IPS-NIHi7 (cell line): ENCODE data around the gene QRFPR.
"Not testable (repeated sequence)": the region's sequence is repeated elsewhere in the genome, so short reads cannot be mapped to it uniquely, and the experiment has no call there.

Experiments
- DNase-seq: peaks from one replicate; pipeline ENCODE4 v3.0.0; 2012; ENCODE audit warnings: mixed read lengths; ENCODE audit errors: extremely low spot score

Gene QRFPR

DNA sequence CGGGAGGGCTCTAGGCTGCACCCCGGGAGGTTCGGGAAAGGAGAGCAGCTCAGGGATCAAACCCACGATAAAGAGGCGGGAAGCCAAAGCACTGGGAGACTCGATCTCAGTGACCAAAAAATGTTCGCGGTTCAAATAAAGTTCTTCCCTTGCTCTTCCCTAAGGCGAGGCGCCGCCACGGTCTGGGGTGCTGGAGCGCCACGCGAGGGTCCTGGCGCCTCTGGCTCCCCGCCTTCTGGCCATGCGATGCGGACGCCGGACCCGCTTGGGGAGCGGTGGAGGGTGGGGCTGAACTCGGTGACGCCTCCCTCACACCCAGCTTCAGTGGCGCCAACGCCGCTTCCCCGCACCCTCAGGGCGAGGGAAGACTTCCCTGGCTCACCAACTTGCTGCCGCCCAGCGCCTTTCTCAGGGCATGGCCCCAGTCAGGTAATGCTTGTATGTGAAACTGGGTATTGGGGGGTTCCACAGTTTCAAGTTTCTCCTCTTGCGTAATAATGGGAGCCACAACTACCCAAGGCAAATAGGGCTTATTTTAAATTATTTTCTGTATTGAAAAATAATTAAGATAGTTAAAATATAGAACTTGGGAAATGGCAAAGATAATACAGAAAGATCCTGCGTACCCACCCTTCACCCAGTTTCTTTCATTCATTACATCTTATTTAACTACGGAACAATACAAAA lies at the start of gene QRFPR:
TSS of gene QRFPR (minus strand) at position 243 of the 687 bp plus-strand sequence. CDS start 371 bp downstream, outside the sequence.
- peak; percentile 71 for DNase-seq

DNA sequence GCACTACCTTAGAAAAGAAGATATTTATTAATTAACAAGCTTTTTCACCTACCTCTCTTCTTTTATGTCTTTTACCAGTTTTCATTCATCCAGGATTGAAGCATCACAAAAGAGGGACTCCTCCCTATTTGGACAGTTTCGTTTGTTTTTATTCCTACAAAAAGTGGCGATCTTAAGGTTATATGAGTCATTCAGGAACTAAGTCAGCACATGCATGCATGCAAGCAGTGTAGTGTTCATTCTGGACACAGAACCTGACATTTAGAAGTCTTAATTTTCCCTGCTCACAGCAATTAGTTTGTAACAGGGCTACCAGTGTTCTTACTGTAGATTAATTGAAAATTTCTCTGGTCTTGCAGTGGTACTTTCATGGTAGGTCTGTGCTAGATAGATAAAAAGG lies 47.9 kb upstream of the QRFPR start:
- DNase-seq: no peak

DNA sequence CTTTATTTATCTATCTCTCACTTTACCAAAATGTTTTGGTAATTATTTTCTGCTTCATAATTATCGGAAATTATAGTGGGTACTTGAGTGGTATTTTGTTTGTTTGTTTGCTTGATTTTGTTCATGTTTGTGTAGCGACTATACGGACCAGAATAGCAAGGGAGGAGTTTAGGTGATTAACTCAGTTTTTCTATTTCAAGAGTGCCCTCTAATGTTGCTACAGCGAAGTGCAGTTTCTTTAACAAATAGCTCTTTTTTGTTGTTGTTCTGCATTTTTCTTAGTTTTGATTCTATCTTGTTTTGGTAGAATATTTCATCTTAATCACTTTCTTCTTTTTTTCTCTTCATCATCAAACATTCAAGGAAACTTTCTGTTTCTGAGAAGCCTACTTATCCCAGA lies 40.8 kb upstream of the QRFPR start:
- DNase-seq: peak; percentile 38

DNA sequence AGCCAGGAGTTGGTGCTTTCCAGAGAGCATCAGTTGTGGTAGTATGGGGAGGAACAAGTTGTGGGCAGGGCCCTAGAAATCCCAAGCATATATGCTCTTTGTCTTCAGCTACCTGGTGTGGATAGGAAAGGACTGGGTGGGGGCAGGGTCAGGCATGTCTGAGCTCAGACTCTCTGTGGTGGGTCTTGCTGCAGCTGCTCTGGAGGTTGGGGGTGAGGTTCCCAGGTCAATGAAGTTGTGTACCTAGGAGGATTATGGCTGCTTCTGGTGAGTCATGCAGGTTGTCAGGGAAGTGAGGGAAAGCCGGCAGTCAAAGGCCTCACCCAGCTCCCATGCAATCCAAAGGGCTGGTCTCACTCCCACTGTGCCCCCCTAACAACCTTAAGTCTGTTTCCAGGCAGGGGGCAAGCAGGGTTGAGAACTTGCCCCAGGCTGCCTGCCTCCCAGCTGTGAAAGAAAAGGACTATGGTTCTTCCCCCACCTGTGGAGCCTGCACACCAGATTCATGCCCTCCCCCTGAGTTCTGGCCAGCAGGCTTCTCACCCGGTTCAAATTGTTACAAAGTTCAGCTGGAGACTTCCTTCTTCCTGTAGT lies 30.4 kb upstream of the QRFPR start:
- DNase-seq: peak; percentile 19

DNA sequence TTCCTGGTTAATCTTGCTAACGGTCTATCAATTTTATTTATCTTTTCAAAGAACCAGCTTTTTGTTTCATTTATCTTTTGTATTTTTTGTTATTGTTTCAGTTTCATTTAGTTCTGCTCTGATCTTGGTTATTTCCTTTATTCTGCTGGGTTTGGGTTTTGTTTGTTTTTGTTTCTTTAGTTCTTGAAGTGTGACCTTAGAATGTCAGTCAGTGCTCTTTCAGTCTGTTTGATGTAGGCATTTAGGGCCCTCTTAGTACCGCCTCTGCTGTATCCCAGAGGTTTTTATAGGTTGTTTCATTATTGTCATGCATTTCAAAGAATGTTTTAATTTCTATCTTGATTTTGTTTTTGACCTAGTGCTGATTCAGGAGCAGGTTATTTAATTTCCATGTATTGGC lies 27.7 kb upstream of the QRFPR start:
- DNase-seq: not testable (repeated sequence)

DNA sequence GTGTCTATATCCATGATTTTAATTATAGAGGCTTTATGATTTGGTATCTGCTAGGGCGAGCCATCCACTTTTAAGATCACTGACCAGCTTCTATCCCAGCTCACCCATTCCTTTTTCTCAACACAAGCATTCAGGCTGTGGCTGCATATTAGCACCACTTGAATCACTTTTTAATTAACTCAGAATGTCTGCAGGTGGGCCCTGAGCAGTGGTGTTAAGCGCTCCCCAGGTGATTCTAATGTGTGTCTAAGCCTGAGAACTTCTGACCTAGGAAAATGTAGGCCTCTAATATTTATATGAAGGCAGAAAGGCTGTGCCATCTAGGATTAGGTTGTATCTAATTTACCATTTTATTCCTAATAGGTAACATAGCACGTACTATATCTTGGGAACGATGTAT lies 19.8 kb upstream of the QRFPR start:
- no peak for DNase-seq

DNA sequence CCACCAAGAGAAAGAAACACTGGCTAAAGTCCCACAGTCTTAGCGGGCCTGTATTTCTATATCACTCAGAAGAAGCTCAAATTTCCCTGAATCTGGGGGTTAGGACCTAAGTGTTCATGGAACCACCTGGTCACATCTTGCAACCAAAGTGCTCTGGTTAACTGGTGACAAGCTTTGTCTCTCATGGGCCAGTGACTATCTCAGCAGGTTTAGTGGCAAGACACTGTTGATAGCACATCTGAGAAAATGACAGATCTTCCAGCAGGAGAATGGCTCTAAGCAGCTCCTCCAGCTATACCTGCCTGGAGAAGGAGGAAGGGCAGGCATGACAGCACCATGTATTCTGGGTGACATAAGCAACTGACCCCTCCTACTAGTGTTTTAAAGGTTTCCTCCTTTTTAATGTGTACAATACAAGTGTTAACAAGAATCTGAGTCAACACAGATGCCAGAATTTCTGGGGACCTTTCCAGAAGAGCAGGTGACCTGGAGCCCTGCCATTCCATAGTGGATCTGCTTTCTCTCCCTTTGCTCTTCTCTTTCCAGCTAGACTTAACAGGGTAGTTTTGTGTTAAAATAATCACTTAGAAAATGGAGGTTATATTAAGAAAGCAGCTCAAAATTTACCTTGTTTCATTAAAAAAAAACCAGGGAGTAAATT lies 17.3 kb upstream of the QRFPR start:
- DNase-seq: no peak

DNA sequence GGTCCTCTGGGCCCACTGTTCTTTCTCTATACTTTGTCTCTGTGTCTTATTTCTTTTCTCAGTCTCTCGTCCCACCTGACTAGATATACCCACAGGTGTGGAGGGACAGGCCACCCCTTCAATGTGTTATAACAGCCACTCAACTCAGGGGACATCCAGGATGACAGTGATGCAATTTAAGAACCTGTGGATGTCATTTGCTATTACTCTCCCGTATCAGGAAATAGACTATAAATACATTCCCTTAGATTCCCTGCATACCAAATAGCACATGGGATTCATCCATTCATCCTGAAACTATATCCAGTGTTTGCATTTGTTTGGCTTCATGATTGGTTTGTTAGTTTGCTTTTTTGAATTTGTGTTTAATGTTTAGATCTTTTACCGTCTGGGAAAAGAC lies 16.6 kb upstream of the QRFPR start:
- DNase-seq: no peak

DNA sequence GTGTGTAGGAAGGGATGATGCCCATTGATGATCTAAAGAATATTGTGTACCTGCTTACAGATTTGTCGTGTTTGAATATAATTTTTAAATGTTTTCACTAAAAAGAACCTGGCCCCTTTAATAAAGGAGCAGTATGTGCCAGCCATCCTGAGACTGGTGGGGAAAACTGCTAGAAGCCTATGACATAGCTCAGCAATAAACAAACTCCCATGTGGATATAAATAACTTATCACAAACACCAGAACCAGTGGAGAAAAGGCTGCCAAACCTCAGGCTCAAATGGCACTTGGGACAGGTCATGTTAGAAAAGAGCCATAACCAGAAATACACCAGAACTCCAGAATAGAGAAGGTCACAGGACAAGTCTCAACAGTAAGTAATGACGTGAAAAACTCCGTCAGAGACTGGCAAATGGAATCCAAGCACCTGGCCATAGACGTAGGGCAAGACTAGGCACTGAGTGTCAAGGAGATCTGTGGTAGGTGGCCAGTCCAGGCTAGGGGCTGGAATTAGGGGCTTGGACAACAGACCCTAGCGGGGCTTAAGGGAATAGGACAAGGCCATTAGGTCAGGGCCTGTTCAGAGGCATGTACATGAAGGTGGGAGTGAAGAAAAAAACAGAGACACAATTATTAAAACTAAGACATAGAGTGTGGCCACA lies 11.7 kb upstream of the QRFPR start:
- no peak for DNase-seq

DNA sequence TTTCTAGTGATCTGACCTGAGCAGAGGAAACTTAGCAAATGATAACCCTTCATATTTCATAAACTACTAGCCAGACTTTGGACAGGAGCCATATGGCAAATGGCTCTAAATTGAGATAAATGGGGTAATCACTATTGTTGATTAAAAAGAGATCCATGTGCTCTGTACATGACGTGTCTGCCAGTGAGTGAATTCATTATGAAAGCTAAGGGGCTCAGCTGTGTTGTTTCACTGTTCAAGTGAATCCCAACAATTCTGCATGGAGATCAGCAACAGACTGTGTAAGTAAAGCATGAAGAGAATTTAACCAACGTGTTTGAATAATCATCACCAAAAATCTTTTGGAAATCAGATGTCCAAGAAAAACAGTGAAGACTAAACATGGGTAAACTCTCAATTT lies 9.5 kb upstream of the QRFPR start:
- DNase-seq: no peak

DNA sequence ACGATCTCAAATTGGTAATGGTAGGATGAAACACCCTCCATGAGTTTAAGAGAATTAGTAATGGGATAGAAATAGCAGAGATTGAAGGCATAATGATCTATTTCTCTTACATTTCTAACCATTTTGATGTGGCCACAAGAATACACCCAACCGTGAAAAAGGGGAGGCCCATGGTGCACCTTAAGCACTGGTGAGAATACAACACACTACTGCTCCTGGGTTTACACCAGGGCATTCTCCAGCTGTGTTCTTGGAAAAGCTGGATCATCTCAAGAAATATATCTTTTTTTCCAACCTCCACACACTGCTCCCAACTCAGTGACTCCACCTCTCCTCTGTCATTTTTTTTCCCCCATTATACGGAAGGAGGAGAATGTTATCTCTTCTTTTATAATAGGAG lies 1.5 kb downstream of the QRFPR start:
- DNase-seq: no peak

DNA sequence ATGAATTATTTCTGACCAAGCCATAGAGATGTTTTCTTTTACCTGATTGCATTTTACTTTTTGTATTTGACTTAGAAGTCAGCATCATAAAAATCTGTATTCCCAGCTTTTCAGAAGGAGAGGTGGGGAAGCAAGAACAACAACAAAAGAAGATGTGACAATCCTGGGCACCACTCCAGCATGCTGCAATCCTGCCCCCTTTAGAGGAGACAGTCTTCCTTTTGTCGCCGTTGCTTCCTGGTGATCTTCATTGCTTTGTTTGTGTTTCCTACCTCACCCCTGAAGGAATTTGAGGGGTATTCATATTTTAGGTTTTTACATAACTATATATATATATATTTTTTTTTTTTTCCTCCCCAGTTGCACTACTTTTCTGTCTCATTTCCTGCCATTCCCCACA lies 3.7 kb downstream of the QRFPR start:
- DNase-seq: no peak

DNA sequence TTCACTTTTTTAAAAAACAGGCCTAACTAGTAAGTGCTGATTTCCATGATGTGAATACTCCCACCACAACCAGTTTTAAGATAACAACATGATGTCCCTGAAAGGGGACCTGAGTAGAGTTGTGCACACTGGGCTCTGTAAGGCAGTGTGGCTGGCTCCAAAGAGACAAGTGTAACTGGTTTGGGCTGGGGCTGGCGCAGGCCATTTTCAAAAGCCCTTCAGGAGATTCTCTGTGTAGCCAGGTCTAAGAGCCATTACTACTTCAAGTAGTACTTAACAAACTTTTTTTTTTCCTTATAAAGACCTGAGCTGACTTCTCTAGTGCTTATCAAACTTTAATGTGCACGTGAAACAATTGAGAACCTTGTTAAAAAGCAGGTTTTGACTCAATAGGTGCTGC lies 4.3 kb downstream of the QRFPR start:
- DNase-seq: no peak

DNA sequence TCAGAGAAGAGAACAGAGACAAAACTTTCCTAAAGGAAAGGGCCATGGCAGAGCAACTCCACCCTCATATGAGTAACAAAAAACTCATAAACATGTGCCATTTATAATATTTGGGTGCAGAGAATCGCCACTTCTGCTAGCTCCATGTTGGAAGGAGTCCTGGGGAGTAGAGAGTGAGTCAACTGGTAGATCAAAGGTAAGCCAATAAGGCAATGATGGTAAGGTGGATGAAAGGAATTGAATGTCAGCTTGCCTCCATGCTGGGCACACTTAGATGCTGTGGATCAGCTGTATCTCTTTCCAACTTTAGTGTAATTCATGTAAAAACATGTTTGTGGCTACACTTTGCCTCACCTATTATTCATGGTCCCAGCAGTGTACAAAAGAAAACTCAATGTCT lies 4.7 kb downstream of the QRFPR start:
- no peak for DNase-seq

DNA sequence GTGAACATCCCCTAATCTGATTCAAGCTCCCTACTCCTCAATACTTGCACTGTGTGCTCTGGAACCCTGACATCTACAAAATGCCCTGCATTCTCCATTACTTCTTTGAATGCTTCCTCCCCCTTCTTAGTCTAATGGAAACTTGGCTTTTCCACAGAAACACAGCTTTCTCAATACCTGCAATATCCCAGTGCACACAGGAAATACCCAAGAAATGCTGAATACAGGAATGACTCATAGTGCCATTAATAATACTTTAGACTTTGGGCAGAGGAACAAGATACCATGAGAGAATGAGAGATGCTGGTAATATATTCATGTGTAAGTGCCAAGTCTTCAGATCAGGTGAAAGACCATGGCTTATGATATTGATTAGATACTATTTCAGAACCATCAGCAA lies 5.6 kb downstream of the QRFPR start:
- DNase-seq: no peak

DNA sequence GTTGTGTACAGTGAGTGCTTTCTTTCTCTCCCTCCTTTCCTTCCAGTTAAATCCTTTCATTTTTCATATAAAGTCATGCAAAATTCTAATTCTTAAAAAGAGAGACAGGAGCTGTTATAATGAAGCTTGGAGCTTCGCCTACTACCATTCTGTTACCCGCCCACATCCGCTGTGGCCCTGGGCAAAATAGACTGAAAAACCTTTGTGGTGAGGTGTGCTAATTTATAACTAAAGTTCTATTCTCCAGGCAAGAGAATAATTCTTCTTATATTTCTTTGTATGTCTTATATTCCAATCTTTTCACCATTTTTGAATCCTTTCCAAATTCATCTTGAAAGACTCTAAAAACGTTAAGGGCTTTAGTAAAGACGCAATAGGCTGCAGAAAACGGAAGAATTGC lies 7.0 kb downstream of the QRFPR start:
- DNase-seq: no peak

DNA sequence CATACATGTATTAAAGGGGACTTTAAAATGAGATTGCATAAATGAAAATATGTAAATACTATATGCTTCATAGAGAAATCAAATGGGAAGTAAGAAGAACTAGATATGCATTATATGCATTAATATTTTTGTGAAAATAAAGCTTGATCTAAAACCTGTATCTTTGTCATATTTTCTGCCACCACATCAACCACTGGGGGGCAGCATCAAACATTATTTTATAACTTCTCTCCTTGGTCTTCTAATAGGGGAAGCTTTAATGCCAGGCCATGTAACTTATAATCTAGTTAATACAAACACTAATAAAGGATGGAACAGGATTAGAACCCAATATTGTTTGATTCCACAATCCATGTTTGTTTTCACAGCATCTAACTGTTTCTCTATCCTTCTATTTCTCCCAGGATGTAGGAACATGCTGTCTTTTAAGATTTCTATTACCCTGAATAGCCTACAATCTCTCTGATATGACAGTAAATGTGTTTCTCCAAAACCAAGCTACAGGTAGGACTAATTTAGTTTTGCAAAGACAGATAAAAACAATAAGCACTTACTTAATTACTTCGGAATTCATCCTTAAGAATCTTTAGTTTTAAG lies 10.0 kb downstream of the QRFPR start:
- no peak for DNase-seq

DNA sequence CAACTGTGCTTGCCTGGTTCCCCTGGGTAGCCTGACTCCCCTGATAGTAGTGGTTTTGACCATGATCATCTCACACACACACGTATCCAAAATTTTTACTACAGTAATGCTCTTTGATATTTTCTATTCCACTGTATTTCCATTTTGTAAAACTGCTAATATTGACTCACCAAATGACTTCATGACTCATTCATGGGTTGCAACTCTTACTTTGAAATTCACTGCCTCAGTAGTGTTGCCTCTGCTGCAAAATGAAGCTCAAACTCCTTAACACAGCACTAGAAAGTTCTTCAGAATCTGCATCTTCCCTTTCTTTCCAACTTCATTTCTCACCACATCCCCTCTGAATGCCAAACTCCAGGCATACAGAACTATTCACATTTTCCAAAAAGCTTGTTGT lies 20.3 kb downstream of the QRFPR start:
- DNase-seq: no peak

DNA sequence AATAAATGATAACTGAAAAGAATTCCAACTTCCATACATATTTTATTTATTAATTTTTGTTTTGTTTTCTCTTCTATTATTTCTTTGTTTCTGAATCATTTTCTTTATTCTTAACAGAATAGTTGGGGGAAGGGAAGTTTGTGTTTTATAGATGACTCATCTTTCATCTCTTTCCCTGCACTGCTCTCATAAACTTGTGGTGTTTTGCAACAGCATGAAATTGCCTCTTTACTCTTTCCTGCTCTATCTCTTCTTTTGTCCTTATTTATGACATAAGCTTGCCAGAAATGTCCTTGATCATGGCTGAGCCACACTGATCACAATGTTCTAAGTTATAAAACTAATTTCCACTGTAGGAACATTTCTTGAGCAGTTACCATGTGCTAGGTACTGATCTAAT lies 22.3 kb downstream of the QRFPR start:
- DNase-seq: no peak

DNA sequence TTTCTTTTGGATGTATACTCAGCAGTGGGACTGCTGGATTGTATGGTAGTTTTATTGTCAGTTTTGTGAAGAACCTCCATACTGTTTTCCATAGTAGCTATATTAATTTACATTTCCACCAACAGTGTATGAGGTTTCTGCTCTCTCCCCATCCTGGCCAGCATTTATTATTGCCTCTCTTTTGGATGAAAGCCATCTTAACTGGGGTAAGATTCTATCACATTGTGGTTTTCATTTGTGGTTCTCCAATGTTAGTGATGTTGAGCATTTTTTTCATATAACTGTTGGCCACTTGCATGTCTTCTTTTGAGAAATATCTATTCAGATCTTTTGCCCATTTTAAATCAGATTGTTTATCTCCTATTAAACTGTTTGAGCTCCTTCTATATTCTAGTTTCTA lies 27.6 kb downstream of the QRFPR start:
- DNase-seq: no peak

DNA sequence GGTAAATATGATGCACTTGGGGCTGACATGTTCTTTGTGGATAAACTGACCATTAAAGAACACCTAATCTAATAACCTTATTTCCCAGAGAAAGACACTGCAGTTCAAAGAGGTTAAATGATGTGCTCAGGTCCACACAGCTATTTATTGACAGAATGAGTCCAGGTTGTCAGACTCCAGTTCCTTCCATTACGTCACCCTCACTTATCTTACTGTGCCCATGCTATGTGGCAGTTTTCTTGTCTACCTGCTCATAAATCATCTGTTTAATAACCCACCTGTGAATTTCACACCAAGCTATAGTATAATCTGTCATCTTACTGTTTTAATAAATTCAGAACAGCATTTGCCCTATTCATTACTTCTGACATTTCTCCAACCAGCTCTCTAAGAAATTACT lies 36.7 kb downstream of the QRFPR start:
- DNase-seq: no peak

DNA sequence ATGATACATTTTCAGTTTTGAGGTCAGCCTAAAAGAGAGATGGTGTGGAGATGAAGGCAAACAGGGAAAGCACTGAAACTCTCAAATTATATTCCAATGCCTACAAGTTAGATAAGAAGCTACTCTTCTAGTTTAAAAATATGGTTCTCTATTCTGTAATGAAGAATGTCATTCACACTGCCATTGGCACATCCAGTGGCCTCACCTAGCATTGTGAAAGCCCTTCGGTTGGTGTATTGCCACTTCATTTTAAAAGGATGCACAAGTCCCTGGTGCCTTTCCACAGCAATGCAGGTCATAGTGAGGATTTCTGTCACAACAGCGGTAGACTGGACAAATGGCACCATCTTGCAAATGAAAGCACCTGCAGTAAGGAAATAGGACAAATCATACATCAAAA lies 40.6 kb downstream of the QRFPR start:
- no peak for DNase-seq
